Posterior vena cava (tissue), 2 donors: ENCODE results near the gene PGRMC1. TPM values are rescaled to one million over a fixed set of nuclear protein-coding genes. Genes with fewer than 3 reads are reported as not detected.
"Not testable (repeated sequence)": the region's sequence is repeated elsewhere in the genome, so short reads cannot be mapped to it uniquely, and the experiment has no call there.

Source experiments
- DNase-seq: peaks from one replicate; pipeline ENCODE4 v3.0.0-alpha.2; 2020; ENCODE audit warnings: low spot score
- intact Hi-C, 2 donors: fragments of 100-400 bp; cut with DNase I; formaldehyde crosslinking; loops; one replicate each; pipeline versions ENCODE4 v1.14.1 to v1.14.2; 2022 to 2023
- total RNA-seq, 2 donors: library from RNA; stranded (reverse); fragmentation: NEBNext Ultra II Directional; extraction: Animal tissue kit (Norgen Biotek cat#: 25700); gene quantifications; one replicate each; pipeline ENCODE4 v1.2.1, GENCODE V29; 2021
- donor health status: DM: yes; HTN: yes; CAD: no.
- donor health status: DM: yes; HTN: yes; CAD: no.

The PGRMC1 gene
- total RNA-seq, 2 donors from 2014 or later: 96.4 to 126 TPM

- intact Hi-C loops: no loop called here
- DNase-seq: no peak
Observed at GRCh38 chrX:119228512-119229252, 7.4 kb upstream of the PGRMC1 start.

- intact Hi-C loops: no loop called here
- no peak for DNase-seq
Observed at GRCh38 chrX:119229253-119229615, 6.9 kb upstream of the PGRMC1 start.

GRCh38 chrX:119230850-119231249 is 5.2 kb upstream of the PGRMC1 start:
- intact Hi-C loops: no loop called here

GRCh38 chrX:119231936-119232445 is 4.1 kb upstream of the PGRMC1 start:
- intact Hi-C loops: no loop called here
- DNase-seq: no peak

More at GRCh38 chrX:119230850-119231249, 5.2 kb upstream of the PGRMC1 start:
- no peak for DNase-seq

GRCh38 chrX:119235051-119235511 is 1.0 kb upstream of the PGRMC1 start:
- DNase-seq: no peak
- intact Hi-C loops: no loop called here

GRCh38 chrX:119236623-119237561 is 807 bp downstream of the PGRMC1 start:
- DNase-seq: no peak
- intact Hi-C loops: no loop called here

GRCh38 chrX:119237562-119237942 is 1.5 kb downstream of the PGRMC1 start:
- DNase-seq: no peak
- intact Hi-C loops: no loop called here

GRCh38 chrX:119238557-119238956 is 2.5 kb downstream of the PGRMC1 start:
- no peak for DNase-seq
- intact Hi-C loops: no loop called here

GRCh38 chrX:119240356-119240755 is 4.3 kb downstream of the PGRMC1 start:
- no peak for DNase-seq
- intact Hi-C loops: no loop called here

- intact Hi-C loops: no loop called here
- DNase-seq: no peak
Observed at GRCh38 chrX:119247702-119248101, 11.6 kb downstream of the PGRMC1 start.

GRCh38 chrX:119249891-119250290 is 13.8 kb downstream of the PGRMC1 start:
- DNase-seq: no peak
- intact Hi-C loops: no loop called here

GRCh38 chrX:119251386-119251785 is 15.3 kb downstream of the PGRMC1 start:
- intact Hi-C loops: no loop called here
- DNase-seq: no peak

- DNase-seq: no peak
- intact Hi-C loops: no loop called here
Observed at GRCh38 chrX:119252716-119253115, 16.6 kb downstream of the PGRMC1 start.

GRCh38 chrX:119266364-119266995 is 30.4 kb downstream of the PGRMC1 start:
- no peak for DNase-seq
- intact Hi-C loops: no loop called here

- DNase-seq, intact Hi-C loops: not testable (repeated sequence)
Observed at GRCh38 chrX:119267115-119267514, 31.0 kb downstream of the PGRMC1 start.

- DNase-seq: no peak
Observed at GRCh38 chrX:119272882-119273419, 36.9 kb downstream of the PGRMC1 start.

GRCh38 chrX:119273420-119274192 is 37.5 kb downstream of the PGRMC1 start:
- intact Hi-C loops: loop anchor here in 1 of 2 donors (2.0 kb wide), 1 partner anchor 57 kb away; no protein-coding TSS in a partner anchor
- DNase-seq: no peak

More at GRCh38 chrX:119272882-119273419, 36.9 kb downstream of the PGRMC1 start:
- intact Hi-C loops: no loop called here

GRCh38 chrX:119282347-119282746 is 46.3 kb downstream of the PGRMC1 start:
- intact Hi-C loops, DNase-seq: not testable (repeated sequence)
